Mesenchymal stem cell (in vitro differentiated cells and primary cell): ENCODE results near the gene SACM1L.
A peak's percentile ranks its signal among the peaks of the same experiment; 100 is the strongest.

Experiments
- DNase-seq: peaks from one replicate; pipeline ENCODE4 v3.0.0-alpha.2; 2013
- H2AFZ ChIP-seq: one replicate; pipeline ENCODE4 v1.6.1; 2013; ENCODE audit warnings: low read depth, mild to moderate bottlenecking, control low read depth, inconsistent platforms, low read length, moderate library complexity
- H2AK5ac ChIP-seq: 2 replicates; pipeline ENCODE4 v1.6.1; 2013; ENCODE audit warnings: low read length, moderate library complexity, mild to moderate bottlenecking, inconsistent platforms; ENCODE audit not compliant: severe bottlenecking
- H2BK120ac ChIP-seq: one replicate; pipeline ENCODE4 v1.6.1; 2013; ENCODE audit warnings: low read depth, mild to moderate bottlenecking, inconsistent platforms, low read length, moderate library complexity
- H2BK12ac ChIP-seq, 2 experiments: one replicate each; pipeline ENCODE4 v1.6.1; 2013; ENCODE audit warnings: inconsistent platforms in 2 of 2, low read length in 2 of 2, mild to moderate bottlenecking in 2 of 2, moderate library complexity in 2 of 2, control low read depth in 1 of 2
- H2BK15ac ChIP-seq: one replicate; pipeline ENCODE4 v1.6.1; 2013; ENCODE audit warnings: mild to moderate bottlenecking, low read depth, inconsistent platforms; ENCODE audit not compliant: poor library complexity, severe bottlenecking
- H2BK5ac ChIP-seq: 2 replicates; pipeline ENCODE4 v1.6.1; 2013; ENCODE audit warnings: low read depth, mild to moderate bottlenecking, low read length, control low read depth, inconsistent platforms; ENCODE audit not compliant: poor library complexity, severe bottlenecking
- H3K14ac ChIP-seq, 2 experiments: one replicate each; pipeline ENCODE4 v1.6.1; 2013; ENCODE audit warnings: inconsistent platforms in 2 of 2, low read length in 2 of 2, control low read depth in 1 of 2, mild to moderate bottlenecking in 1 of 2, moderate library complexity in 1 of 2
- H3K18ac ChIP-seq, 2 experiments: one replicate each; pipeline ENCODE4 v1.6.1; 2013; ENCODE audit warnings: inconsistent platforms in 2 of 2, low read length in 2 of 2, control low read depth in 1 of 2, low read depth in 1 of 2, mild to moderate bottlenecking in 1 of 2
- H3K23ac ChIP-seq, 2 experiments: one replicate each; pipeline ENCODE4 v1.6.1; 2013; ENCODE audit warnings: inconsistent platforms in 2 of 2, low read length in 2 of 2, mild to moderate bottlenecking in 2 of 2, moderate library complexity in 2 of 2, control low read depth in 1 of 2
- H3K27ac ChIP-seq: 2 replicates; pipeline ENCODE4 v1.5.1; 2013; ENCODE audit warnings: mild to moderate bottlenecking, moderate library complexity, low read length, control low read depth, inconsistent platforms; ENCODE audit not compliant: poor library complexity, severe bottlenecking
- H3K27me3 ChIP-seq, 2 experiments: 2 replicates each; pipeline versions ENCODE4 v1.6.1 to v1.7.0; 2013; ENCODE audit warnings: low read length in 2 of 2, mild to moderate bottlenecking in 2 of 2, moderate library complexity in 2 of 2, control low read depth in 1 of 2, inconsistent platforms in 1 of 2; ENCODE audit not compliant: control insufficient read depth in 1 of 2, insufficient read depth in 1 of 2
- H3K36me3 ChIP-seq, 2 experiments: 2 replicates each; pipeline versions ENCODE4 v1.6.1 to v1.7.0; 2013; ENCODE audit warnings: low read length in 2 of 2, control low read depth in 1 of 2, inconsistent platforms in 1 of 2, low read depth in 1 of 2, mild to moderate bottlenecking in 1 of 2; ENCODE audit not compliant: insufficient read depth in 2 of 2, control insufficient read depth in 1 of 2
- H3K4ac ChIP-seq, 2 experiments: one replicate each; pipeline ENCODE4 v1.6.1; 2013; ENCODE audit warnings: inconsistent platforms in 2 of 2, low read length in 2 of 2, mild to moderate bottlenecking in 2 of 2, moderate library complexity in 2 of 2, control low read depth in 1 of 2, low read depth in 1 of 2
- H3K4me1 ChIP-seq: 2 replicates; pipeline ENCODE4 v1.6.1; 2013; ENCODE audit warnings: low read depth, low read length, control low read depth; ENCODE audit not compliant: control insufficient read depth, insufficient read depth
- H3K4me2 ChIP-seq: 2 replicates; pipeline ENCODE4 v1.6.1; 2013; ENCODE audit warnings: low read length, mild to moderate bottlenecking, inconsistent platforms; ENCODE audit not compliant: poor library complexity, severe bottlenecking
- H3K4me3 ChIP-seq, 2 experiments: 2 replicates each; pipeline versions ENCODE4 v1.5.1 to v1.7.0; 2013; ENCODE audit warnings: low read length in 2 of 2, mild to moderate bottlenecking in 2 of 2, control low read depth in 1 of 2, low read depth in 1 of 2; ENCODE audit not compliant: insufficient read depth in 1 of 2
- H3K79me1 ChIP-seq: replicated peaks from 2 replicates; pipeline ENCODE4 v1.6.1; 2013; ENCODE audit warnings: mild to moderate bottlenecking, control low read depth, low read length, inconsistent platforms; ENCODE audit not compliant: poor library complexity, severe bottlenecking
- H3K9ac ChIP-seq: 2 replicates; pipeline ENCODE4 v1.7.0; 2013; ENCODE audit warnings: mild to moderate bottlenecking, low read length, moderate library complexity
- H3K9me3 ChIP-seq: 2 replicates; pipeline ENCODE4 v1.7.0; 2013; ENCODE audit warnings: mild to moderate bottlenecking, low read length; ENCODE audit not compliant: control insufficient read depth
- H4K8ac ChIP-seq: one replicate; pipeline ENCODE4 v1.6.1; 2013; ENCODE audit warnings: inconsistent platforms, mild to moderate bottlenecking, low read length, moderate library complexity
- H4K91ac ChIP-seq: one replicate; pipeline ENCODE4 v1.6.1; 2013; ENCODE audit warnings: mild to moderate bottlenecking, low read length, inconsistent platforms
- WGBS: methylation state at CpG from one replicate; pipeline ENCODE4 v1.1.7; 2013; ENCODE audit warnings: mixed read lengths; 5-methylcytosine and 5-hydroxymethylcytosine counted together

Gene SACM1L

DNA sequence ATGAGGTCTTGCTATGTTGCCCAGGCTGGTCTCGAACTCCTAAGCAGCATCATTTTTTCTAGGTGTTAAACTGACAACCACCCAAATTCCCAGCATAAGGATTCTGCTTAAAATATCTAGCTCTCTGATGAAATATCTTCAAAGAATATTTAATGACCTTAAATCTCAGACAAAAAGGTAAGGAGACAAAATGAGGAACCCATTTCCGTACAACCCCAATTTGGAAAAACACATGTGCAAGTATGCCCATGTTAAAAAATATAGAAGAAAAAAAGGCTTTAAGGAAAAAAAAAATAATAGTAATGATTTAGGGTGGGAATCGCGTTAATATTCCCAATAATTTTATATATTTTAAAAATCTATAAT lies 1.4 kb upstream of the SACM1L start:
- Histone ChIP-seq H2BK15ac (no peak overlapping the region), H2AK5ac (no peak overlapping the region), H4K8ac (no peak overlapping the region), H2BK120ac (no peak overlapping the region), H3K18ac (no peak overlapping the region), H3K9ac (peak overlapping the region; percentile 92), H3K4me3 (peak overlapping the region in 1 of 2 experiments; percentile 92), H2AFZ (no peak overlapping the region), H3K27me3 (no peaks in the 10 kb centered on the region), H3K9me3 (peaks cover 2% of the 10 kb centered on the region), H4K91ac (no peak overlapping the region), H3K36me3 (peaks cover 5 to 15% of the 10 kb centered on the region in 2 experiments), H2BK5ac (no peak overlapping the region), H2BK12ac (no peak overlapping the region), H3K4ac (no peak overlapping the region), H3K27ac (no peak overlapping the region), H3K23ac (no peak overlapping the region), H3K14ac (no peak overlapping the region), H3K79me1 (no peaks in the 10 kb centered on the region), H3K4me1 (peaks cover 4% of the 10 kb centered on the region), H3K4me2 (no peak overlapping the region)
- no peak for DNase-seq
- WGBS, result no CpG with 5 or more reads among the region's 4 CpGs

DNA sequence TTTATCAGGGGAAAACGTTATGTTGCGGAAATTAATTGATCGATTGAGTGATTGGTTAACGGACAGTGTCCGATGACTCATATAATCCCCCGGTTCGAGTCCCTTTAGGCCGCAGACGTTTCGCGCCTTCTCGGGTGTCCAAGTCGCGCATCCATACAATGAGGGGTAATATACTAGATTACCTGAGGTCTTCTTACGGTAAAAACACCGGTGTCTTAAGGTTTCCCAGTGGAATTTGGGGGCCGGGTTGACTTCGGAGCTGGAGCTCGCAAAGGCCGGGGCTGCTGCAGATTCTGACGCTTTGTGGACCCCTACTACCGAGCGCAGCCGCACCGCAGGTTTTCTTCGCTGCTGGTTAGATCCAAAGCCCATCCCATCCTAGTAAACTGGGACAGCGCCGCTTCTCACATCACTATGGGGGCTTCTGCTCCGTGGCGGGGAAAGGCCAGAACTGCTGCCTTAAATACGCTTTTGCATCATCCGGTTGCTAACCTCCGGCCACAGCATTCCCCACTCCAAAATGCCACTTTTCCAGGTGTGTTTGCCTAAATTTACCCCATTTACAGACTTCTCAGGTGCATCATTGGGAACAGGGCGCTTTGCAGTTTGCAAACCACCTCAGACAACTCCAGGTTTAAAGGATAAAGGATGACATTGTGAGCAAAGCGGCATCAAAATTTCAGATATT lies 858 bp upstream of the SACM1L start:
- H4K91ac ChIP-seq, result no peak overlapping the region
- peak overlapping the region; percentile 14 for H4K8ac ChIP-seq
- H3K9ac ChIP-seq, result peak overlapping the region; percentile 92
- H3K23ac ChIP-seq, result no peak overlapping the region
- no peak overlapping the region for H2AK5ac ChIP-seq
- H3K14ac ChIP-seq, result no peak overlapping the region
- H2BK120ac ChIP-seq, result no peak overlapping the region
- no peaks in the 10 kb centered on the region for H3K27me3 ChIP-seq
- 2% methylated on average over 30 of the region's 35 CpGs for WGBS
- no peak overlapping the region for H2BK5ac ChIP-seq
- peaks cover 4% of the 10 kb centered on the region for H3K4me1 ChIP-seq
- H3K4me2 ChIP-seq, result peak overlapping the region; percentile 88
- peak overlapping the region; percentile 60 for H3K27ac ChIP-seq
- H3K79me1 ChIP-seq, result no peaks in the 10 kb centered on the region
- no peak overlapping the region for H2BK12ac ChIP-seq
- H3K18ac ChIP-seq, result no peak overlapping the region
- no peak overlapping the region for H3K4ac ChIP-seq
- H2AFZ ChIP-seq, result no peak overlapping the region
- H3K4me3 ChIP-seq, result peak overlapping the region; percentile 66 to 92
- H3K36me3 ChIP-seq, result peaks cover 3 to 19% of the 10 kb centered on the region in 2 experiments
- peak; percentile 62 for DNase-seq
- no peak overlapping the region for H2BK15ac ChIP-seq
- no peaks in the 10 kb centered on the region for H3K9me3 ChIP-seq

DNA sequence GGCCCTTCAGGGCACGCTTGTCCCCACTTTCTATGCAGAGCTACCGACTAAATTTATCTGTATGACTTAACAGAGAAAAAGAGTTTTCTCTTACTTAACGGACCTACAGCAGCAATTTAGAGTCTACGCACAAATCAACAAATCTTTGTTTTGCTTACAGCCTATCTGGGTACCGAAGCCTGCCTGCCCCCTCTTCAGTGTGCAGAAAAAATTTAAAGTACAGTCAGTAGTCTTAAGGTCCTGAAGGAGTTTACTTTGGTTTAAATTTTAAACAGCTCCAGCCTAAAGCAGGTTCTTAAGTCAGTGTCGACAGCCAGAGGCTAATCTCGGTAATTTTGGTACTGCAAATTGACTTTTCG lies 570 bp downstream of the SACM1L start:
- no peak overlapping the region for H2AK5ac ChIP-seq
- no peak for DNase-seq

DNA sequence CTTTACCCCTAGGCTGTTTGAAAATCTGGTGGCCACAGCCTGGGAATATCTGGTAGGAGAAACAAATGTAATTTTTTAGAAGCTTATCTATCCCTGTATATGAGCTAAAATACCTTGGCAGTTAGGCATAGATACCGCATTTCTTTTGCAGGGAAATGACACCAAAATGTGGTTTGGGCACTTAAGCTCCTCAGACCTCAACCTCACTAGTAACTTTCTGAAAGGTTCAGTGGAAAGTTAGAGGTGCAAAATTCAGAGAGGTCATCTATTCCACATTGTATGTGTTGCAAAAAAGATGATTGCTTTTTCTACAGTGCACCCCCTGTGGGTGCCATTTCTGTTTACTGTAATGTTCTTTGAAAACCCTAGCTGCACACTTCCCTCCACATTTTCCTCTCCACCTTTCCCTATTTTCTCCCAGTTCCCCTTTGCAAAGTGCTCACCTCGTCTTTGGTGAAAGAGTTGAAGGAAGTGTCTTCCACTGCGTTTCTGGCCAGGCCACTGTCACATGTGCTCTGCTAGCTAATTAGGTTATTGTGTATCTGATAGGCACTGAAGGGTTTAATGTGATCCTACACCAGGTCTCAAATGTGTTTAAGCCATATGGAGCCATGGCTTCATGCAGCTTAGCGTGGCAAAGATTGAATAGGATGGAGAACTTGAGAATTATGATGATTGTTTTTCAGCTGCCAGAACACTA lies 1.3 kb downstream of the SACM1L start:
- Histone ChIP-seq H2AK5ac (no peak overlapping the region), H2BK12ac (no peak overlapping the region), H2BK5ac (no peak overlapping the region), H4K91ac (no peak overlapping the region), H3K27ac (no peak overlapping the region), H4K8ac (no peak overlapping the region), H3K79me1 (no peaks in the 10 kb centered on the region), H3K36me3 (peaks cover 3 to 23% of the 10 kb centered on the region in 2 experiments), H3K4me2 (peak overlapping the region; percentile 59), H3K9me3 (no peaks in the 10 kb centered on the region), H3K14ac (no peak overlapping the region), H3K4me1 (peaks cover 4% of the 10 kb centered on the region), H3K9ac (peak overlapping the region; percentile 92), H3K23ac (no peak overlapping the region), H3K27me3 (no peaks in the 10 kb centered on the region), H3K18ac (no peak overlapping the region), H3K4me3 (peak overlapping the region in 1 of 2 experiments; percentile 95), H2BK15ac (no peak overlapping the region), H2BK120ac (no peak overlapping the region), H3K4ac (no peak overlapping the region), H2AFZ (no peak overlapping the region)
- DNase-seq, result peak; percentile 30
- 9% methylated on average over 2 of the region's 4 CpGs for WGBS

More for the DNA sequence above, 570 bp downstream of the SACM1L start:
- H3K79me1 ChIP-seq, result no peaks in the 10 kb centered on the region
- H3K9ac ChIP-seq, result peak overlapping the region; percentile 92
- peak overlapping the region in 1 of 2 experiments; percentile 88 for H3K4ac ChIP-seq
- WGBS, result under 1% methylated on average over 8 of the region's 8 CpGs
- peak overlapping the region; percentile 67 for H3K4me2 ChIP-seq
- peak overlapping the region; percentile 3 for H2BK5ac ChIP-seq
- H3K23ac ChIP-seq, result peak overlapping the region in 1 of 2 experiments; percentile 59
- H3K14ac ChIP-seq, result peak overlapping the region in 1 of 2 experiments; percentile 93
- no peak overlapping the region for H2BK15ac ChIP-seq
- H3K36me3 ChIP-seq, result peaks cover 3 to 23% of the 10 kb centered on the region in 2 experiments
- no peaks in the 10 kb centered on the region for H3K27me3 ChIP-seq
- no peak overlapping the region for H2AFZ ChIP-seq
- peak overlapping the region; percentile 69 to 93 for H3K18ac ChIP-seq
- no peaks in the 10 kb centered on the region for H3K9me3 ChIP-seq
- H2BK12ac ChIP-seq, result no peak overlapping the region
- H4K91ac ChIP-seq, result no peak overlapping the region
- H3K27ac ChIP-seq, result peak overlapping the region; percentile 82
- peak overlapping the region; percentile 59 for H4K8ac ChIP-seq
- H3K4me1 ChIP-seq, result peaks cover 4% of the 10 kb centered on the region
- H3K4me3 ChIP-seq, result peak overlapping the region; percentile 95 to 97
- H2BK120ac ChIP-seq, result peak overlapping the region; percentile 87
